GDM1 (cell line): ENCODE data around the gene WWC2.
A peak's percentile ranks its signal among the peaks of the same experiment; 100 is the strongest.

Source experiments
- DNase-seq: peaks from one replicate; lab custom pipeline; 2025; lab: John Stamatoyannopoulos, UW

Gene WWC2

DNA sequence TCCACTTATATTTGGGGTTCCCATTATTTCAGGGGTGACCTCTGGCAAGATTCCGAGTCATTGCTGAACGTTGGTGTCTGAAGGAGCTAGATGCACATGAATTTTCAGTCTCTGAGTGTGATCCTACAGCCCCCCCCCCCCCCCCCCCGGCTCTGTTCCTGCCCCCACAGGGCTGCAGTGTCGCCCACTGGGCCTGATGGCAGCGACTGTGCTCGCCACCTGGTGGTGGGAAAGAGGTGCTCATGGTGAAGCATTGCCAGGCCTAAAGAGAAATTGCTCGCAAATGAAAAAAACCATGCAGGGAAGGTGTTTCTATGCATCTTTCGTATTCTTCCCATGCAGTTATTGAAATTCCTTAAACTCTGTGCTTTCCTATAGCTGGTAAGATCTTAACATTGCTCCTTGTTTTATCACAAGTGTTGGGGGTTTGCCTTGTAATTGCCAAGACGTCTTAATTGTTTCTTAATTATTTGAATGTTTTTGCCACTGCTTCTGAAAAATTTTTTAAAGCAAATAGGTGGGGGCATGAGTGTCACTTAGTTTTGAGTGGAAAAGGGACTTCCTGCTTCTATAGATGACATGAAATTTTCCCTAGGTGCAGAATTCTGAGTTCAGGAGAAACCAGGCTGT is 157.8 kb downstream of the WWC2 start:
- DNase-seq, result peak; percentile 35

DNA sequence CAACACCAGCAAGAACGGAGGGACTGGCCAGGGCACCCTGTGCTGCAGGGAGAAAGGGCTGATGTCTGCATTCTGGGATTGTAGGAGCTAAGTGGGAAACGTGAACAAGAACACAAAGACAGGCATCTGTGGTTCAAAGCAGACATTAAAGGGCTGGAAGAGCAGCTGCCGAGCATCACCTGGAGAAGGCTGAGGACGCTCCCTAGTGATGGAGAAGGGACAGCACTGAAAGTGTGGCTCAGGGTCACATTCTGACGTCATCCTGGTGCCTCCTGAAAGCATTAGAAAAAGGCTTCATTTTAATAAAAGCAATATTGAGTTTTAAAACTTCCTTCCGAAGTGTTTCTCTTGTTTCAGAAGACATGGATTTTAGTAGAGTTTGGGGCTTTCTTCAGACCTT is 158.8 kb downstream of the WWC2 start:
- no peak for DNase-seq

DNA sequence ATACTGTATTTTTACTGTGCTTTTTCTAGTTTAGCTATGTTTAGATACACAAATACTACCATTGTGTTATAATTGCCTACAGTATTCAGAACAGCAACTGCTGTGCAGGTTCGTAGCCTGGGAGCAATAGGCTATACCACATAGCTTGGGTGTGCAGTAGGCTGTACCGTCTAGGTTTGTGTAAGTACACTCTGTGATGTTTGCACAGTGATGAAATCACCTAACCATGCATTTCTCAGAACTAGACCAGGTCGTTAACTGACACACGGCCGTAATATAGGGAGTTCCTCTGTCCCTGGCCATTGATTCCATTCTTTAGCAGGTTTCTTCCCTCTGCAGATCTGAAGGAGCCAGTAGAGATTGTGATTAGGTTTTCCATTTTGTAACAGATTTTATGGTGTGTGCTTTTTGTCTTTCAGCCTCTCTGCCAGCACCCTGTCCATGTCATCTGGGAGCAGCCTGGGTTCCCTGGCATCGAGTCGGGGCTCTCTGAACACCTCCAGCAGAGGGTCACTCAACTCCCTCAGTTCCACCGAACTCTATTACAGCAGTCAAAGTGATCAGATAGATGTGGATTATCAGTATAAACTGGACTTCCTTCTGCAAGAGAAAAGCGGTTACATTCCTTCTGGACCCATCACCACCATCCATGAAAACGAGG is 161.6 kb downstream of the WWC2 start:
- no peak for DNase-seq

DNA sequence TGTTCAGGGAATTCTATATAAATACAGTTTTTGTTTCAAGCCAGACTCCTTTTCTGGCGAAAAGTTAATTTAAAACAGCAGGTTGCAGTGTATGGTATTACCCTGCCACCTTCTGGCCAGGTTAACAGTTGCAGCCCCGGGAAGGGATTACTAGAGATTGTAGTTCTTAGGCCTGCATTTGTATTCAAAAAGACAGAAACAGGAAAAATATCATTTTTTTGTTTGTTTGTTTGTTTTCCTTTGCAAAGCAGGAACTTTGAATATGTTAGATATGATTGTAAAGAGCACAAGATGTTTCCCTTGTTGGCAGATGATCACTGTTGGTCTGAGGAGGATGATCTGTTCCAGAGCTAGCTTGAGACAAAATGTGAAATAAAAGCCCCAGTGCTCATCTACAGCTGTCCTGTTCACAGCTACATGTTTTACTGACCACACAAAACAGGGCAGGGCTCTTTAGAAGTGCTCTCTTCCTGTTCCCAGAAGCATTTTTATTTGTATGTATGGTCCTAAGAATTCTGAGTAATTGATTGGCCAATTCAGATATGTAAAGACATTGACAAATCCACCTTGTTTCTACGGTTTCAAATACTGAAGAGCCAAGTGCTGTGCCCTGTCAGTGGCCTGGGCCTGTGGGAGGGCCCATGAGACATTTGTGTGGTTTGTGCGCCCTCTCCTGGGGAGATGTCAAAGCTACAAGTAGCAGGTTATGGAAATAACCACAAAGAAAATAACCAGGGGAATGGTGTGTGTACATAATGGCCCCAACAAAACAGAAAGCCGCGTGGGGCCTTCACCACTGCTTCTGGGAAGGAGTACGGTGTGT is 163.1 kb downstream of the WWC2 start:
- DNase-seq, result peak; percentile 44

DNA sequence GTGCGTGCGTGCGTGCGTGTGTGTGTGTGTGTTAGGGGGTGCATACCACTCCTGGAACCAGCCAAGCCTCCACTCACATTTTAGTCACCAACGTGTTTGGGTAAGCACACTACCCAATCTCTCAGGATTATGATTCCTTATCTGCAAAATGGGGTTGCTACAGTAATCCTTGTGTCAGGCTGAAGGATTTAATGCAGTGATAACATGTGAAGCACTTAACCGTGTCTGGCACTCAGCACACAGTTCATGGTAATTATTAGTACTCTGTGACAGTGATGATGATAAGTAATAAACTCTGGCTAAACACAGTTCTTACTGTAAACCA is 163.7 kb downstream of the WWC2 start:
- no peak for DNase-seq

DNA sequence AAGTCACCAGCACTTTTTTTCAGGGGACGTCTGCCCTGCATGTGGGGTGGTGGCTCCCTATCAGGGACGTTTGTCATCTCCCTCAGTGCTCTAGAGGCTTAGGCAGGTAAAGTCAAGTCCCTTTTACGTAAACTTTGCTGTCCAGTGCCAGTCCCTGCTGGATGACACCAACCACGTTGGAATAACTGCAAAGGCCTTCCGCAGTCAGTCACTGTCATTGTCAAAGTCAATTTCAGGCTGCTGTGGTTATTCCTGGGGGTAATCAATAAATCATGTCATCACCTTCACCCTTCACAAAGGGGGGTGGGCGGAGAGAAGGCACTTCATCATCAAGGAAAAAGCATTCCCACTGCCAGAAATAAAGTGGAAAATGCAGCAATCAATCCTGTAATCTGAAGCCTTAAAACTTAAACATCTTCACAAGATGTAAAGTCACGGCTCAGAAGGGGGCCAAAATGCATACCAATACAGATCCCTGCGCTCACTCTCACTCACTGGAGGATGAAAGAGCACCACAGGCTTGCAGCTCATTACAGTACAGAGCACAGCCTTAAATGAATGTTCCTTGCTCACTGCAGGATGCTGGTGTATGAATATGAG is 164.8 kb downstream of the WWC2 start:
- no peak for DNase-seq

DNA sequence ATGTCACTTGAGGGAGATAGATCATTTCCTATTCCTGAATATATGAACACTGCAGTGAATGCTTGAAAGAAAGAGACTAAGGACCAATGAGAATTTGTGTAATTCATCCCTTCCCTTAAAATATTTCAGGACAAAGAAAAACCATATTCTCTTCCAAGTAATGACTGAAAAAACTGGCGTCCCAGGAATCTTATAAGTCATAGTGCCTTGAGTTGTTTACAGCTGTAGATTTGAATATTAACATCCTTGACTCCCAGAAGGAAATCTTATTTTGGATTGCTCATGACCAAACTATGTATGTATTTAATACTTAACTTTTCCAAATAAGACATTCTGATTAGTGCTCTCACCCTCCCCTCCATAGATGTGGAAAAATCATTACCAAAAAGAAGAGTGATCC is 165.6 kb downstream of the WWC2 start:
- no peak for DNase-seq

DNA sequence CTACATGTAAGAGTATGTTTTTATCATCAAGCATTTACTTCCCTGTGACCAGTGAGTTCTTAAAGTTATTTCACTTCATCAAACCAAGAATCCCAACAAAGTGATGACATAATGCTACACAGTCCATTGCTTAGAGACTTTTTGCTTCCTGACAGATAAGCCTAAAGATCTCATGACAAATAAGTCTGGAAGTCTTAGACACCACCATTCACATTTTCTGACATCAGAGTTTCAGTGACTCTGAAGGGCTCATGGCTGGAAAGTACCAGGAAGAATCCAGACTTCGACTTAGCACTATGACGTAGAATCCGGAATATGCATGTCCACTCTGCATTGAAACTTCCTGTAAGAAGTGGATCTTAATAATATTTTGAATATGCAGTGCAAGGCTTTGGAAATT is 167.3 kb downstream of the WWC2 start:
- no peak for DNase-seq

DNA sequence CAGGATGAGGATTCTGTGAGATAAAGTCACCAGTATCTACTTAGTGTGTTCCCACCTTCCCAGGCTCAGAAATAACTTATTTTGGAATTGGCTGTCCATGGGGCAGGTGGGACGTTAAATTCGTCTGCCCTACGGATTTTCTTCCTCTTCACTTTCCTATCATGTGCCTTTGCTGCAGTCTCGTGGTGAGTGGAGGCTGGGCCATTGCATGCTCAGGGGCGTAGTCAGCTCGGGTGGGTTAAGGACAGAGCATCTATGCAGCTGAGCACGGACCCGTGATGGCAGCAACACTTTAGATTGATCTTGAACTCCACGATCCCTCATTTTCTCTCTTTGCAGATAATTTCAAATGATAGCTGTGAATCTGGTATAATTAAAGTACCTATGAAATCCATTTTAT is 169.5 kb downstream of the WWC2 start:
- no peak for DNase-seq

DNA sequence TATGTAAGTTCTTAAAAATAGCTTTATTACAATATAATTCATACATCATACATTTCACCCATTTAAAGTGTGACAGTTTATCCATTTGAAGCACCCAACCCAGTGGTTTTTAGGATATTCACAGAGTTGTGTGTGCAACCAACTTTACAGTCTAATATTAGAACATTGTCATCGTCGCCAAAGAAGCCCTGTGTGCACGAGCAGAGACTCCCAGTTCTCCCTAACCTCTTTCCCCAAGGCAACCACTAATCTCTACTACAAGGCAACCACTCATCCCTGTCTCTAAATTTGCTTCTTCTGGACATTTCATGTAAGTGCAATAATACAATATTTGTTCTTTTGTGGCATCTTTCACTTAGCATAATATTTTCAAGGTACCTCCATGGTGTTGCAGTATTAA is 173.3 kb downstream of the WWC2 start:
- DNase-seq, result no peak

DNA sequence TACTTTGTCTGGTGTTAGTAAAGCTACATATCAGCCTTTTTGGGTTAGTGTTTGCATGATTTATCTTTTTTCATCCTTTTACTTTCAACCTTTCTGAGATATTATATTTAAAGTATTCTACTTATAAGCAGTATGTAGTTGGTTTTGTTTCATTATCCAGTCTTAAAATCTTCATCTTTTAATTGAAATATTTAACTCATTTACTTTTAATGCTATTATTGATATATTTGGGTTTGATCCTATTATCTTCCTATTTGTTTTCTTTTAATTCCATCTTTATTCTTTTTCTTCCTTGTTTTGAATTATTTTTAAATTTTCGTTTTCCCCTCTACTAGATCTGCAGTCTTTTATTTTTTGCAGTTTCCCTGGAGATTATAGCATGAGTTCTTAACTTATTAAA is 177.0 kb downstream of the WWC2 start:
- DNase-seq, result no peak

DNA sequence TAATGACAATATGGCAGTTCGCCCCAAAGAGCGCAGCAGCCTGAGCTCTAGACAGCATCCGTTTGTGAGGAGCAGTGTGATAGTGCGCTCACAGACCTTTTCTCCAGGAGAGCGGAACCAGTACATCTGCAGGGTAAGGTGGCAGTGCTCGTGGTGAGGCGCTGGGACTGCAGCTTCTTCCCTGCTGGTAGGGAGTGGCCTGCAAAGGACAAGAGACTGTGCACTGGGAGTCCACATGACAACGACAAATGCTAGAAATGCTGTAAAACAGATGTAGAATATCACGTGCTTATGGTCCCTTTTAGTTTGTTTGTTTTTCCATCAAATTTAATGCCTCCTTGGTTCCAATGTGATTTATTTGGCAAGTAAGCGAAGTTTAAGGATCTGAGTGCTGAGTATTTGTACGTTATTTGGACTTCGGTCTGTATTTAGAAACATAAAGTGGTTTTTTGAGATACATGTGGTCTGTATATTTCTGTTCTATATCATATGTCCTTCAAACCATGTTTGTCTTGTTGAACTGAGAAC is 185.3 kb downstream of the WWC2 start:
- DNase-seq, result no peak

DNA sequence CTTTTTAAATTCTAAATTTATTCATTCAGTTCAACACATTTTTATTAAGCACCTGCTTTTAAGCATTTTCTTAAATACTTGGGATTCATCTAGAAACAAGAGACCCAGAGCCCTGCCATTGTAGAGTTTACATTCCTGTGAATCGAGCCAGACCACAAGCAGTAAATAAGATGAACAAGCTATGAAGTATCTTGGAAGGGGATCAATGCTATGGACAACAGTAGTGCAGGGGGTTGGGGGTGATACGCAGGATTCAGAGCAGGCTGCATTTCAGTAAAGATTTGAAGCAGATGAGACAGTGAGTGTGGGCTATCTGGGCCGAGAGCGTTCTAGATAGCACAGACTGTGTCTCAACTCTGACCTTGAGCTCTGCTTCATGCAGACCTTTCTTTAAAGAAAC is 185.9 kb downstream of the WWC2 start:
- no peak for DNase-seq

DNA sequence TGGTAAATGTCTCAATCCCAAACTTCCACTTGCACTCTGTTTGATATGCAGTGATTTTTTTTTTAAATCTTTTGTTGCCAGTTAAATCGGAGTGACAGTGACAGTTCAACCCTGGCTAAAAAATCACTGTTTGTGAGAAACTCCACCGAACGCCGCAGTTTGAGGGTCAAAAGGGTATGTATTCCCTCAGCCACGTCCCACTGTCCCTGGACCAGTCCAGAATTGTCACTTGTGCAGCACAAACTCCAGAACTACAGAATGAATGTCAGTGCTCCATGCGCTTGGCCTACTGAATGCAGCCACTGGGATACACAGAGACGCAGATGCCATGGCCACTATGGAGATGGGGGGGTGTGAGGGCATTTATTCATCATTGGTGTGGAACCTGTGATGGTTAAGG is 186.8 kb downstream of the WWC2 start:
- DNase-seq, result no peak

DNA sequence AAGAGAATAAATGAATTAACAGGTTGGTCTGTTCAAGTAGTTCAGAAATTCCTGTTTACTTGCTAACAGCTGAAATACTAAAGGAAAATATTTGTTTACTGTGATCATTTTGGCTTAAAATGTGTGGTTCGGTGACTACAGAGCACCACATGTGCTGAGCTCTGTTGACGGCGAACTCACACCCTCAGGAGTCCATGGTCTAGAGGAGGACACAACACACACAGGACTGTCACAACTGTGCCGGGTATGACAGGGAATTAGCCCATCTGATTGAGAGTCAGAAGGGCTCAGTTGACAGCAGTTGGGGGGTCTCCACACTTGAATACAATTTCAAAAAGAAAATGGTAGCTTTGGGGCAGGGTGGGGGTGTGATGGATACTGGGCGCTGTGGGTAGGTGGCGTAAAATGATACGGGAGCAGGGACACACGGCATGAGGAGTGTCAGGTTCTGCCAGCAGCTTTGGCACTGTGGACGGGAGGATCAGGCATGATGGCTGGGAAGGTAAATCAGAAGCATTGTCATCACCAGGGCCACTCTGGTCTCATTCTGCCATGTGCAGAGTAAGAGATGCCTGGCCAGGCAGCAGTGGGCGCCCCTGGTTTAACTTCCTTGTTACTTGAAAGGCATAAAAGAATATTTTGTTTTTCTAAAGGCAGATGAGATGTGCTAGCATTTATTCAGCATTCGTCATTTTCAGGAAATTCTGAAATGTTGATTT is 187.7 kb downstream of the WWC2 start:
- DNase-seq, result no peak

DNA sequence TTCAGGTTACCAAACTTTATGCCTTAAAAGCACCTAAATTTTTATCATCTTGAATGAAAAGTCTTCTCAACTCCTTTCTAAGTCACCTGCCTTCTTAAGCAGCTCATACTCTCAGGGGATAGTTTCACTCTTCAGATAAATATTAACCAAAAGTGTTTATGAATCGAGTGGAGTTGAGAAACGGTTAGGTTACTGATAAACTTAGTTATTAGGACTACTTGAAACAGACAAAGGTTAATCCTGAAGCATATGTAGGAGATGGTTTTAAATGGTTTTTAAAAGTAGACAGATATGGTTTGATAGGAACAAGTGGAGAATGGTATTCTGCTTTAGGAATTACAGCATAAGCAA is 188.2 kb downstream of the WWC2 start:
- no peak for DNase-seq

DNA sequence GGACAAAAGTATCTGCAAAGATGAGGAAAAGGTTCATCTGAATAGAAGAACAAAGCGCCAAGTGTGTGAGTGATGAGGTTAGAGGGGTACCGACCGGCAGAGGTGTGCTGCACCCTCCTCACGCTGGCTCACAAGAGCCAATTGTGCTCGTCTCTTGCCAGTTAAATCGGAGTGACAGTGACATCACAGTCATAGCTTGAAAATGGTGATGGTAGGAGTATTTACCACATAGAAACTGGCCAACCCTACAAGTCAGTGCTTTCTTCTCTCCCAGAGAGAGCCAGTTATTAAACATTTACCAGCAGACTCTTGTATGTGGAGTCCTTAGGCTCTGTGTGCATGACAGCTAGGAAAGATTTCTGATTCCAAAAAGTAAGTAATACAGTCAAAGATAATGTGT is 188.6 kb downstream of the WWC2 start:
- DNase-seq, result no peak

DNA sequence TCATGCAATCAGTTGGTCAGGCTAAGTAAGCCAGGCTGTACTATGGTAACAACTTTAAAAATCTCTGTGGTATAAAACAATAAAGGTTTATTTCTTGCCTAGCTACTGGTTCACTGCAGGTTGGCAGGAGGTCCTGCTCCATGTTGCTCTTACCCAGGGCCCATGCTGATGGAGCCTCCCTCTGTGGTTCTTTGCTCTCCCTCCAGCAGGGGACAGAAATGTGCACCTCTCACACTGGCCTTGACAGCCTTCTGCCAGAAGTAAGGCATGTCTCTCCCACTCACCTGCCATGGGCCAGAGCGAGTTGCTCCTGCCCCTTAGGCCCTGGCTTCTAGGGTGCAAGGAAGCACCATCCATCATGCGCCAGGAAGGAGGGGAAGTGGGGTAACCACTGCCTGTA is 189.9 kb downstream of the WWC2 start:
- no peak for DNase-seq

DNA sequence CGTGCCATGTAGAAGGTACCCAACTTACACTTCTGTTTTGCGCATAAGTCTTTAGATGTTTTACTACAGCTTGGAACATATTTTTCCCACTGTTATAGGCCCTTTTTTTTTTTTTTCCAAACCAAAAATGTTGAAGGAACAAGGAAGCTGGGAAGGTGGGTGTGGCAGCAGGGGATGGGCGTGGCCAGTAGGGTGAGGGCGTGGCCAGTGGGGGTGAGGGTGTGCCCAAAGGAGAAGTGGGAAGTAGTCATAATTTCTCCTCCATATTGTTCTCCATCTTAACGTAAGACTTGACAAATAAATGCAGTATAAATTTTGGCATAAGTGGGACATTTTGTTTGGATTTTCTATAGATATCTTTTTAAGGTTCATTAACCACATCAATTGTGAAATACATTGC is 190.6 kb downstream of the WWC2 start:
- DNase-seq, result no peak

DNA sequence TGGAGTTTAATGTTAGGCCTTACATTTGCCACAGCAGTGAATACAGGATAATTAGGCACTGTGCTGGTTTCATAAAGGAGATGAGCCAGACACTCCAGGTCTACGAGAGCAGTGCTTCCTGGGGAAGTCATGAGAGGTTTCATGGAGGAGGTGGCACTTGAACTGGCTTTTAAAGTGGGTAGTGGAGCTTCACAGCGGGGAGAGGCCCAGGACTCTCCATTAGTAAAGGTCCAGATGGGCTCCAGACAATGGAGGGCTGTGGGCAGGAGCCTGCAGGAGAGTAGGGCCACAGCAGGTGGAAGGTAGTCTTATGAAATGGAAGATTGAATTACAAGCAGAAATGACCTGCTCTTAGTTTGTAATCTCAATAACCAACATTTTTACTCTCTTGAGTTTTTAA is 192.0 kb downstream of the WWC2 start:
- DNase-seq, result no peak

DNA sequence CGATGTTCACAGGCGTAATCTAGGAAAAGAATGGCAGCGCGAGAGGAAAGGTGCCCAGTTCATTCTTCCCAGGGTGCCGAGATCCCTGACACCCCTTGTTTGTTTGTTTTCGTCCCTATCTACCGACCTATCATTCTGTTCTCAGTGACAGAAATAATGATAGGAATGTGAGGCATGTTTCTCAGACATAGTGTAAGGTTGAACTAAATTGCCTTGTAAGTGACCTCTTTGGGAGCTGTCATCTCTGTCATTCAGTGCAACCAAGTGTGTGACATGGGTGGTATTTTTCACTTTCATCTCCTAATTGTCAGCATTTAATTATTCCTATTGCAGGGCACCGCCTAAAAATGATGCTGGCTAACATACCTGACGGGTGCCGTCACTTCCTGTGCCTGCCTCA is 196.7 kb downstream of the WWC2 start:
- DNase-seq, result no peak

DNA sequence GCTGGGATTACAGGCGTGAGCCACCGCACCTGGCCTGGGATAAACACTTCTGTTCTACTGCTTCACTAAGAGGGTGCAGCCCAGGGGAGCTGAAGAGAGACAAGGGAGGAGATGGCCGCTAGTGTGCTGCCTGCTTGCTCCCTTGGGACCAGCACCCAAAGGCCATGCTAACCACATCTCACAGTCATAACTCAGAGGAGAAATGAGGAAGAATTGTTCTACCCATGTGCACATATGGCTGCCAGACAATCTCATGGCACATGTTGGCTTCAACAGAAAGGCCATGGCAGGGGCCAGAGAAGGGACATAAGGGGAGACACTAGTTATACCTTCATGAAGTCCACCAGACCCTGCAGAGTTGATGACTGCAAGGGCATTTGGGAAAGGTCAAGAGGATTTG is 198.6 kb downstream of the WWC2 start:
- no peak for DNase-seq
